ENCODE results near the gene NEDD4L. TPM values are rescaled to one million over a fixed set of nuclear protein-coding genes. Genes with fewer than 3 reads are reported as not detected.

Gene NEDD4L
- total RNA-seq, 1 experiment from 2014 or later, result 42.9 TPM

- Histone ChIP-seq H3K4me3 (ENCODE audit: low read depth in 2 of 2, low read length in 2 of 2) (no peak overlapping the region), H3K9me3 (ENCODE audit: control insufficient read depth, insufficient read depth, low read depth, low read length) (no peaks in the 10 kb centered on the region), H3K4me1 (ENCODE audit: control insufficient read depth, insufficient read depth, low read length) (no peaks in the 10 kb centered on the region), H3K36me3 (ENCODE audit: control insufficient read depth, insufficient read depth, low read length) (no peaks in the 10 kb centered on the region), H3K27ac (ENCODE audit: low read length) (no peak overlapping the region), H3K27me3 (ENCODE audit: control insufficient read depth, insufficient read depth, low read length) (no peaks in the 10 kb centered on the region)
- BruUV-seq (replicated peaks), result no TSS peak
- no peak for DNase-seq (ENCODE audit: low read depth, low spot score)
- ATAC-seq, result no peak
- TF ChIP-seq, protein P1, sequence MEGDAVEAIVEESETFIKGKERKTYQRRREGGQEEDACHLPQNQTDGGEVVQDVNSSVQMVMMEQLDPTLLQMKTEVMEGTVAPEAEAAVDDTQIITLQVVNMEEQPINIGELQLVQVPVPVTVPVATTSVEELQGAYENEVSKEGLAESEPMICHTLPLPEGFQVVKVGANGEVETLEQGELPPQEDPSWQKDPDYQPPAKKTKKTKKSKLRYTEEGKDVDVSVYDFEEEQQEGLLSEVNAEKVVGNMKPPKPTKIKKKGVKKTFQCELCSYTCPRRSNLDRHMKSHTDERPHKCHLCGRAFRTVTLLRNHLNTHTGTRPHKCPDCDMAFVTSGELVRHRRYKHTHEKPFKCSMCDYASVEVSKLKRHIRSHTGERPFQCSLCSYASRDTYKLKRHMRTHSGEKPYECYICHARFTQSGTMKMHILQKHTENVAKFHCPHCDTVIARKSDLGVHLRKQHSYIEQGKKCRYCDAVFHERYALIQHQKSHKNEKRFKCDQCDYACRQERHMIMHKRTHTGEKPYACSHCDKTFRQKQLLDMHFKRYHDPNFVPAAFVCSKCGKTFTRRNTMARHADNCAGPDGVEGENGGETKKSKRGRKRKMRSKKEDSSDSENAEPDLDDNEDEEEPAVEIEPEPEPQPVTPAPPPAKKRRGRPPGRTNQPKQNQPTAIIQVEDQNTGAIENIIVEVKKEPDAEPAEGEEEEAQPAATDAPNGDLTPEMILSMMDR (IDR thresholded peaks at IDR 0.05), result no peak
- TF ChIP-seq SIN3A (IDR thresholded peaks at IDR 0.05; ENCODE audit: borderline replicate concordance, insufficient read depth, low read depth, low read length), result no peak
- in situ Hi-C loops (cut with HindIII; ENCODE audit: low pct_unique_long_range_greater_than_20kb, low sequenced_read_pairs) (no loop called here), intact Hi-C loops (cut with micrococcal nuclease; ENCODE audit: unreplicated experiment) (no loop called here)
- CTCF ChIA-PET, result no interaction called here
- POLR2A ChIA-PET, result no interaction called here
Observed at GRCh38 chr18:58005885-58006523, 38.0 kb upstream of the NEDD4L start.

GRCh38 chr18:58009166-58009565 lies 34.9 kb upstream of the NEDD4L start:
- ChIA-PET POLR2A (no interaction called here), CTCF (no interaction called here)
- no peaks in the 10 kb centered on the region for H3K4me1 ChIP-seq (ENCODE audit: control insufficient read depth, insufficient read depth, low read length)
- no peak overlapping the region for H3K27ac ChIP-seq (ENCODE audit: low read length)
- in situ Hi-C loops (cut with HindIII; ENCODE audit: low pct_unique_long_range_greater_than_20kb, low sequenced_read_pairs) (no loop called here), intact Hi-C loops (cut with micrococcal nuclease; ENCODE audit: unreplicated experiment) (no loop called here)
- DNase-seq (ENCODE audit: low read depth, low spot score) (no peak), ATAC-seq (no peak)
- TF ChIP-seq, protein P1 (IDR thresholded peaks at IDR 0.05), result no peak
- no peak for TF ChIP-seq TCF7L2 (IDR thresholded peaks at IDR 0.05; ENCODE audit: low read depth, low read length)
- no peak for TF ChIP-seq POLR2AphosphoS5 (IDR thresholded peaks at IDR 0.05; ENCODE audit: low read depth, low read length)
- TF ChIP-seq, protein P2, sequence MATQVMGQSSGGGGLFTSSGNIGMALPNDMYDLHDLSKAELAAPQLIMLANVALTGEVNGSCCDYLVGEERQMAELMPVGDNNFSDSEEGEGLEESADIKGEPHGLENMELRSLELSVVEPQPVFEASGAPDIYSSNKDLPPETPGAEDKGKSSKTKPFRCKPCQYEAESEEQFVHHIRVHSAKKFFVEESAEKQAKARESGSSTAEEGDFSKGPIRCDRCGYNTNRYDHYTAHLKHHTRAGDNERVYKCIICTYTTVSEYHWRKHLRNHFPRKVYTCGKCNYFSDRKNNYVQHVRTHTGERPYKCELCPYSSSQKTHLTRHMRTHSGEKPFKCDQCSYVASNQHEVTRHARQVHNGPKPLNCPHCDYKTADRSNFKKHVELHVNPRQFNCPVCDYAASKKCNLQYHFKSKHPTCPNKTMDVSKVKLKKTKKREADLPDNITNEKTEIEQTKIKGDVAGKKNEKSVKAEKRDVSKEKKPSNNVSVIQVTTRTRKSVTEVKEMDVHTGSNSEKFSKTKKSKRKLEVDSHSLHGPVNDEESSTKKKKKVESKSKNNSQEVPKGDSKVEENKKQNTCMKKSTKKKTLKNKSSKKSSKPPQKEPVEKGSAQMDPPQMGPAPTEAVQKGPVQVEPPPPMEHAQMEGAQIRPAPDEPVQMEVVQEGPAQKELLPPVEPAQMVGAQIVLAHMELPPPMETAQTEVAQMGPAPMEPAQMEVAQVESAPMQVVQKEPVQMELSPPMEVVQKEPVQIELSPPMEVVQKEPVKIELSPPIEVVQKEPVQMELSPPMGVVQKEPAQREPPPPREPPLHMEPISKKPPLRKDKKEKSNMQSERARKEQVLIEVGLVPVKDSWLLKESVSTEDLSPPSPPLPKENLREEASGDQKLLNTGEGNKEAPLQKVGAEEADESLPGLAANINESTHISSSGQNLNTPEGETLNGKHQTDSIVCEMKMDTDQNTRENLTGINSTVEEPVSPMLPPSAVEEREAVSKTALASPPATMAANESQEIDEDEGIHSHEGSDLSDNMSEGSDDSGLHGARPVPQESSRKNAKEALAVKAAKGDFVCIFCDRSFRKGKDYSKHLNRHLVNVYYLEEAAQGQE (IDR thresholded peaks at IDR 0.05; ENCODE audit: insufficient read depth in 1 of 2, low read depth in 2 of 2, low read length in 1 of 2), result no peak
- TF ChIP-seq SIN3A (IDR thresholded peaks at IDR 0.05; ENCODE audit: borderline replicate concordance, insufficient read depth, low read depth, low read length), result no peak
- H3K36me3 ChIP-seq (ENCODE audit: control insufficient read depth, insufficient read depth, low read length), result no peaks in the 10 kb centered on the region
- no TSS peak for BruUV-seq (replicated peaks)
- no peak overlapping the region for H3K4me3 ChIP-seq (ENCODE audit: low read depth in 2 of 2, low read length in 2 of 2)
- H3K9me3 ChIP-seq (ENCODE audit: control insufficient read depth, insufficient read depth, low read depth, low read length), result no peaks in the 10 kb centered on the region
- no peaks in the 10 kb centered on the region for H3K27me3 ChIP-seq (ENCODE audit: control insufficient read depth, insufficient read depth, low read length)
